GM11168 (cell line): ENCODE data around the gene NDUFS8.

Experiments used
- in situ Hi-C: fragments of 300-500 bp; cut with MboI; formaldehyde crosslinking; loops from one replicate; pipeline ENCODE4 v1.12.0; 2022; ENCODE audit warnings: low sequenced_read_pairs; ENCODE audit not compliant: unreplicated experiment

Gene NDUFS8

DNA sequence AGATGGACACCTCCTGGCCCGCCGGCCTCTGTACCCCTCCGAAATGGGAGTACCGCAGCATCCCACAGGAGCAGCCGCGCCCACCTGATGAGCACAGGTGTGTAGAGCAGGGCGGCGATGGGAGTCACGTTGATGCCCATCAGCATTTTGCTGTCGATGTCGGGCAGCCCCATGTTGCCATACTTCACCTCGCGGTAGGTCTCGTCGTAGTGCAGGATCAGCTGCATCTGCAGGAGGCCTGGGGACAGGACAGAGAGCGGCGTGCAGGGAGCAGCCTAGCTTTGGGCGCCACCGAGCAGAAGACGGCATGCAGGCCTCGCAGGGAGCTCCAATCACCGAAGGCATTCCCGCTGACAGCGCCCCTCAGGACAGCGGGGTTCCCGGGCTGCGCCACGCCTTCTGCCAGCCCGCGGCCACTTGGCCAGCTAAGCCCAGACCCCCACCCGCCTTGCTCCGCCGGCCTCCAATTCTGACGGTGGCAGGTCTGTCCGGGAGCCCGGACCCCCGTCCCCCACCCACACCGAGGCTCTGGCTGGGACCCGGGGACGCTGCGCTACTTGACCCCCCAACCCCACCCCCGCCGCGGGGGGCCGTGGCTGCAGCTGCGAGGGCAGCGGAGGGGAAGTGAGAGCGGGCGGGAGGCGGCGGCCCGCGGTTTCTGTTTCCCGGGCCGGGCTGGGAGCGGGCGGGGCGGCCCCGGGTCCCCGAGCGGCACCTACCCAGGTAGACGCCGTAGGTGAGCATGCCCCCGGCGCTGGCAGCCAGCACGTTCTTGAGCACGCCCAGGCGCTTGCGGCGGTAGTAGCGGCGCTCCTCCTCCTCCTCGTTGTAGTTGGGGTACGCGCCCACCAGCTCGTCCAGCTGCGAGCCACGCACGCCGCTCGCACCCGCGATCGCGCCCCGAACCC lies 27.3 kb upstream of the NDUFS8 start:
- in situ Hi-C loops = no loop called here

GRCh38 chr11:68003846-68004550 lies 26.5 kb upstream of the NDUFS8 start, which contains the start of gene UNC93B1:
Gene UNC93B1, minus strand, starts transcription at chr11:68004097. Its CDS starts 54 bp downstream, at chr11:68004043.
- in situ Hi-C loops = no loop called here

DNA sequence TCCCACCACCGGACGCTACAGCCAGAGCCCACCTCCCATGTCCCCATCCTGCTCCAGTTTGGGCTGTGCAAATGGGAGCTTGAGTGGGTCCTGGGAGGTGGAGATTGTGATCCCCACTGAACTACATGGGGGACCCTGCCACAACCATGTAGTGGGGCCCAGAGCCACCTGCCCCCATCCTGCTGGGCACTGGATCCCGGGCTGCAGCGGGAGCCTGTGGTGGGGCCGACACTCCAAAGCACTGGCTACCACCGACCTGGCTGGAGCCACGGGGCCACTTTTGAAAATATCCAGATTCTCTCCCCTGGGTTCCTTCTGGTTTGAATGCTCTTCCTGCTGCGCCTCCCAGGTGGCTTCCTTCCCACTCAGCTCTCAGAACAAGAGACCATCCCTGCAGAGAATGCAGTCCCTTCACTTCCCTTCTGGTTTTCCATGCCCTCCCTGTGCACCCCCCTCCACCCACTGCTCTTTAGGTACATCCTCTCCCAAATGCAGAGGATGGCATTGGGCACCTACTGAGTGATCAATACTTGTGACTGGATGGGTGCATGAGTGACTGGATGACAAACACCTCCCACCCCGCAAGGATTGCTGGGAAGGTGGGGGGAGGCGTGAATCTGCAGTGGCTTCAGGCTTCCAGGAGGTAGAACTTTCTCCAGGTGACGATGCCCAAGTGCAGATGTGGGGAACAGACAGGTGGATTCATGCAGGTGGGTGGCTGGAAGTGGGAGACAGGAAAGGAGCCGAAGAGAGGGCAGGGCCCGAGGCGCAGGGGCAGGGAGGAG lies 25.7 kb upstream of the NDUFS8 start:
- in situ Hi-C loops = no loop called here

DNA sequence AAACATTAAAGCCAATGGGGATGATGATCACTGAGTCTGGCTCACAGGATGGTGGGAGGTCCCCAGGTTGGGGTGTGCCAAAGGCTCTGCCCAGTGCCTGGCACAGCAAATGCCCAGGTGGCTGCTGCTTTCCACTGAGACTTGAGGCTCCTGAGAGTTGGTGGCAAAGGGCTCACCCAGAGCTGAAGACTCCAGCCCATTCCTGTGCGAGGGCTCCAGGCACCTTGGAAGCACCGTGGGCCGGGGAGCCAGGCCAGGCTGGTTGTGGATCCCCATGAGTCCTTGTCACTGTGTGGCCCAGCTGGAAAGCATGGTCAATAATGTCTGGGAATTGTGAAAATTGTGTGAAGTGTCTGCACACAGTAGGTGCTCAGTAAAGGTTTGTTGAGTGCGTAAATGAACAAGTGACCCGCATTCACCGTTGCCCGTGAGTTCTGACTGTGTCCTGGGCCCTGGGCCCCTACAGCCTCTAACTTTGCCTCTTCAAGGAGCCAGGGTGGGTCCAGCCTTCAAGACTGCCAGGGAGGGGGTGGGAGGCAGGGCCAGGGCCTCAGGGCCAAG lies 23.8 kb upstream of the NDUFS8 start:
- in situ Hi-C loops = no loop called here

DNA sequence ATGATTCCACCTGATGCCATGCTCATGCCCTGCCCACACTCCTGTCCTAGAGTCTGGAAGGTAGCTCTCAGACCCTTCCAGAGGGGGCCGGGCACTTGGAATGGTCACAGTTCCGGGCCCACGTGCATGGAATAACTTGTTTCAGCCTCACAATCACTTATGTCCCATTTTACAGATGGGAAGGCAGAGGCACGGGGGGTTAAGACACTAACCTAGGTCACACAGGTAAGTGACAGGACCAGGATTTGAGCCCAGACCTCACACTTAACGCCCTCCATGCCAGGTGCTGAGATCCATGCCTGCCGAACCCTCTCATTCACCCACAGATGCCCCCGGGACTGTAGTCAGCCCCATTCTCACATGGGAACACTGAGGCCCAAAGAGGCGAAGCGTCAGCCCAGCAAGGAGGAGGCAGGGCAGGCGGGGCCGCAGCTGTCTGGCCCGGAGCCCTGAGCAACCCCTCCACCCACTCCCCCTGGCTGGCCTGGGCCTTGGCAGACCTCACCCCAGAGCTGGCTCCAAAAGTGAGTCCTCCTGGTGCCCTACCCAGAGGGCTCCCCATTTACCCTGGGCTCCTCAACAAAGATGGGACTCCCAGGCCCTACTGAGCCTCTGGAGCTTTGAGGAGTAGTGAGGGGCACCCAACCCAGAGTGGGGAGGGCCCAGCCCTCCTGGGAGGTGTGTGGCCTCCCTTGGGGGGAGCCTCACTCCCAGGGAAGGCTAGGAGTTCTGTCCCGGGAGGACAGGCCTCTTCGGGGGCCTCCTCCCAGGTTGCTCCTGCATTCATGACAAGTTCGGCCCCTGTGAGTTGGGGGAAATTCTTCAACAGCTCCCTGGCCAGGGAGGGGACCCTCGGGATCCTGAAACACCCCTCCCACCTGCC lies 22.7 kb upstream of the NDUFS8 start:
- in situ Hi-C loops = no loop called here

GRCh38 chr11:68008381-68009337 lies 21.8 kb upstream of the NDUFS8 start:
- in situ Hi-C loops = no loop called here

- in situ Hi-C loops = no loop called here
These were observed 20.9 kb upstream of the NDUFS8 start for GRCh38 chr11:68009391-68010089.

DNA sequence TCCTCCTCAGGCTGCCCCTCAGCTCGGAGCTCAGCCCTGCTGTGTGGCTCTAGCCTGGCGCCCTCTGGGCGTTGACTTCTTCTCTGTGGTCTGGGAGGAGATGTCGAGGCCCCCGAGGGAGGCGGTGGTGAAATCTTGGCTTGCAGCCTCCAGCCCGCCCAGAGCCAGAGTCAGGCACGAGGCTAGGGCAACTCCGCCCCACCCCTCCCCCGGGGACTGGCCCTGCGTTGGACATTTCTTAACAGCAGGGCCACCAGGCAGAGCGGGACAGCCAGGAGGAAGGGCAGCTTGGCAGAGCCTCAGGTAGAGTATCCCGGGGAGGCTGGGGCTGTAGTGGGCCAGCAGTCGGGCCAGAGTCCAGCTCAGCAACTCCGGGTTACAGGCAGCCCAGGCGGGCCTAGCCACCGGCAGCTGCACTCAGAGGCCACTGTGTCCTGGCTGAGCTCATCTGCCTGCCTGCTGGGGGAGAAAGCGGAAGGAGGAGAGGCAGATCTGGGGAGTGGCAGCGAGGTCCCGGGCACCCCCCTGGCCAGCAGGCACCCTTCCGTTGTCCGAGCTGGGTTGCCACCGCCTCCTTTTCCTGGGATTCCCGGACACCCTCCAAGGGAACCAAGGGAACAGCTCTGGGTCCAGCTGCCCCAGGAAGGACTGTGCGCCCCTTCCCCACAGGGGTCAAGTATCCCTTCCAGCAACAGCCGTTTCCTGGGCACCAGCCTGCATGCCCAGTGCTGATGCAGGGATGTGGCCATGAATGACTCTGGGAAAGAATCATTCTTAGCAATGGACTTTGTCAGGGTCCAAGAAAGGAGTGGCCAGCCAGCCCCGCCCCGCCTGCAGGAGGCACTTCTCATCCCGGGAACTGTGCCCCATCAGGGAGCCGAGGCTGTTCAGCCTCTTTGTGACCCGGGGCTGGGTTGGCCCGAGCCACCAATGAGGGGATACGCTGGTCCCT lies 20.1 kb upstream of the NDUFS8 start, which contains the start of gene ALDH3B1:
Gene ALDH3B1, plus strand, starts transcription at position 238 of the 952 bp plus-strand sequence. CDS start 4,971 bp downstream, outside the sequence.
- in situ Hi-C loops = no loop called here

- in situ Hi-C loops = no loop called here
These were observed 19.2 kb upstream of the NDUFS8 start for GRCh38 chr11:68011051-68011943.

DNA sequence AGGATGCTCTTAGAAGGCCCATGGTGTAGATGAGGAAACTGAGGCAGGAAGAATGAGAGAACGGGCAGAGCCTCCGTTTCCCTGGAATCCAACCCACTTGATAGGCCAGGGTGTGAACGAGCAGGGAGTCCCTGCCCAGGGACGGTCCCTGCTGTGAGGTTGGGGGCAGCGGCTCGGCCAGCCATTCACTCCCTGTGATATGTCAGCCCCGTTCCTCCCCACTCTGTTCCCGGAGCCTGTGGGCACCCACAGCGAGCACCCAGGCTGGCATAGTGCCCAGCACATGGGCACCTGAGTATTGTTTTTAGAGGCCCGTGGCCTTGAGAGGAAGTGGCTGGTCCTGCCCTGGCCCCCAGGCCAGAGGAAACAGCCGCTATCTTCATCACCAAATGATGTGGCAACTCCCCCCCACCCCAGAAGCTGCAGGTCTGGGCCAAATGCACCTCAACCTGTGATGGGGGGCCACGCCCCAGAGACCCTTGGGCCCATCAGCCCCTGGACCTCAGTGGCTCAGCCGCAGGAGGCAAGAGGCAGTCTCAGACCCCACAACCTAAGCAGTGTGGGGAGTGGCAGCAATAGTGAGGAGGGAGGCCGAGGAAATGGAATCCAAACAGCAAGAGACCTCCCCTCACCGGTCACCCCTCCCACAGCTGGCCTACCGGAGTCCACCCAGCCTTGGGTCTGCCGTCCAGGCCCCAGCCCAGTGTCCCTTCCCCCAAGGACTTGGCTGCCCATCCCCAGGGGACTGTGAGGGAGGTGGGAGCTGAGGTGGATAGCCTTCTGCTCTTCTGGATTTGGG lies 18.2 kb upstream of the NDUFS8 start:
- in situ Hi-C loops = no loop called here

- in situ Hi-C loops = no loop called here
These were observed 17.5 kb upstream of the NDUFS8 start for GRCh38 chr11:68012843-68013610.

DNA sequence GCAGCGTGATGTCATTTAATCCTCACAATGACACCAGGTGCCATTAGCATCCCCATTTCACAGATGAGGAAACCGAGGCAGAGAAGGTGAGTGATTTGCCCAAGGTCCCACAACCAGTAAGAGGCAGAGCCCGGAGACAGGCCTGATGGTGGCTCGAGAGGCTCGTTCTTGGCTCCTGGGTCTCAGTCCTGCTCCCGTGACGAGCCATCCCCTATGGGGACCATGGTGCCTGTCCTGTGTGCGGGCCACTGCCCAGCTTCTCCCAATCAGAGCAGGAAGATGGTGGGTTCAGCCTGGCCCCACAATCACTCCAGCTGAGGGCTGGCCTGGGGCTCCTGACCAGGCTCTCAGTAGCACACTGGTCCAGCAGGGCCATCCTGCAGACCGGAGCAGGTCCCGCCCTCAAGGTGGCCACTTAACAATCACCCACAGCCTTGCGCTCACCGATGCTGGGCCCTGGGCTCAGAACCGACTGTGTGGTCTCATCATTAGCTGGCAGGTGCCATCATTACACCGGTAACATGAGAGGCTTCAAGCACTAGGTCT lies 16.8 kb upstream of the NDUFS8 start:
- in situ Hi-C loops = no loop called here

GRCh38 chr11:68014157-68014946 lies 16.1 kb upstream of the NDUFS8 start:
- in situ Hi-C loops = no loop called here
